PFSK-1 (cell line): Measurements from ENCODE around the gene GORASP2.

Experiments
- FOXP2 ChIP-seq: optimal IDR thresholded peaks from 2 replicates; pipeline ENCODE3; 2011; ENCODE audit warnings: borderline replicate concordance, control low read depth, inconsistent platforms; ENCODE audit not compliant: insufficient read depth; ENCODE audit errors: extremely low read length, extremely low read depth
- POLR2AphosphoS5 ChIP-seq: IDR thresholded peaks from 2 replicates; pipeline ENCODE4 v1.6.1; 2012; ENCODE audit warnings: low read depth, mild to moderate bottlenecking, control low read depth, low read length, moderate library complexity
- SIN3A ChIP-seq: IDR thresholded peaks from 2 replicates; pipeline ENCODE4 v1.6.1; 2012; ENCODE audit warnings: mild to moderate bottlenecking, low read length, moderate library complexity, borderline replicate concordance; ENCODE audit not compliant: insufficient read depth
- TAF1 ChIP-seq: IDR thresholded peaks from 2 replicates; pipeline ENCODE4 v1.6.1; 2012; ENCODE audit warnings: low read length, control low read depth, borderline replicate concordance; ENCODE audit not compliant: insufficient read depth
- TF ChIP-seq, protein P1 (sequence below), 2 experiments: IDR thresholded peaks; 2 replicates each; pipeline versions ENCODE4 v1.6.1 to v1.8.0; 2011 to 2012; ENCODE audit warnings: low read depth in 2 of 2, low read length in 2 of 2, control low read depth in 1 of 2, inconsistent platforms in 1 of 2, mild to moderate bottlenecking in 1 of 2, moderate library complexity in 1 of 2; ENCODE audit not compliant: insufficient read depth in 1 of 2

Gene GORASP2

DNA sequence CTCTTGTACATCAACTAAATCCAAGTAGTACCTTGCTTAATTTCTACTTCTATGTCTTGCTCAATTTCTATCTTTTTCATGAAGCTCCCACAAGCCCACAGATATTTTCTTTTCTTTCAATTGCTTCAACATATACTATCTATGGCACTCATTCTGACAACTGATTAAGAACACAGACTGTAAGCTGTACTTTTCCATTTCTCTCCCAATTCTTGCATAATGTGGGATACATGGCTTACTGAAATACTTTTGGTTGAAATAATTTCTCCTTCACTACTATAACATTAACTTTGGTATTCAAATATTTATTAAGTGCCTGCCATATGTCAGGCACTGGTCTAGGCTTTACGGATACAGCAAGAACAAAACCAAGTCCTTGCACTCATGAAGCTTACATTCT is 84.8 kb downstream of the GORASP2 start:
- TF ChIP-seq FOXP2 (no peak), TAF1 (no peak), POLR2AphosphoS5 (no peak), SIN3A (no peak)
- TF ChIP-seq, protein P1, sequence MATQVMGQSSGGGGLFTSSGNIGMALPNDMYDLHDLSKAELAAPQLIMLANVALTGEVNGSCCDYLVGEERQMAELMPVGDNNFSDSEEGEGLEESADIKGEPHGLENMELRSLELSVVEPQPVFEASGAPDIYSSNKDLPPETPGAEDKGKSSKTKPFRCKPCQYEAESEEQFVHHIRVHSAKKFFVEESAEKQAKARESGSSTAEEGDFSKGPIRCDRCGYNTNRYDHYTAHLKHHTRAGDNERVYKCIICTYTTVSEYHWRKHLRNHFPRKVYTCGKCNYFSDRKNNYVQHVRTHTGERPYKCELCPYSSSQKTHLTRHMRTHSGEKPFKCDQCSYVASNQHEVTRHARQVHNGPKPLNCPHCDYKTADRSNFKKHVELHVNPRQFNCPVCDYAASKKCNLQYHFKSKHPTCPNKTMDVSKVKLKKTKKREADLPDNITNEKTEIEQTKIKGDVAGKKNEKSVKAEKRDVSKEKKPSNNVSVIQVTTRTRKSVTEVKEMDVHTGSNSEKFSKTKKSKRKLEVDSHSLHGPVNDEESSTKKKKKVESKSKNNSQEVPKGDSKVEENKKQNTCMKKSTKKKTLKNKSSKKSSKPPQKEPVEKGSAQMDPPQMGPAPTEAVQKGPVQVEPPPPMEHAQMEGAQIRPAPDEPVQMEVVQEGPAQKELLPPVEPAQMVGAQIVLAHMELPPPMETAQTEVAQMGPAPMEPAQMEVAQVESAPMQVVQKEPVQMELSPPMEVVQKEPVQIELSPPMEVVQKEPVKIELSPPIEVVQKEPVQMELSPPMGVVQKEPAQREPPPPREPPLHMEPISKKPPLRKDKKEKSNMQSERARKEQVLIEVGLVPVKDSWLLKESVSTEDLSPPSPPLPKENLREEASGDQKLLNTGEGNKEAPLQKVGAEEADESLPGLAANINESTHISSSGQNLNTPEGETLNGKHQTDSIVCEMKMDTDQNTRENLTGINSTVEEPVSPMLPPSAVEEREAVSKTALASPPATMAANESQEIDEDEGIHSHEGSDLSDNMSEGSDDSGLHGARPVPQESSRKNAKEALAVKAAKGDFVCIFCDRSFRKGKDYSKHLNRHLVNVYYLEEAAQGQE (IDR thresholded peaks at IDR 0.05; ENCODE audit: insufficient read depth in 1 of 2, low read depth in 2 of 2, low read length in 2 of 2) = no peak

DNA sequence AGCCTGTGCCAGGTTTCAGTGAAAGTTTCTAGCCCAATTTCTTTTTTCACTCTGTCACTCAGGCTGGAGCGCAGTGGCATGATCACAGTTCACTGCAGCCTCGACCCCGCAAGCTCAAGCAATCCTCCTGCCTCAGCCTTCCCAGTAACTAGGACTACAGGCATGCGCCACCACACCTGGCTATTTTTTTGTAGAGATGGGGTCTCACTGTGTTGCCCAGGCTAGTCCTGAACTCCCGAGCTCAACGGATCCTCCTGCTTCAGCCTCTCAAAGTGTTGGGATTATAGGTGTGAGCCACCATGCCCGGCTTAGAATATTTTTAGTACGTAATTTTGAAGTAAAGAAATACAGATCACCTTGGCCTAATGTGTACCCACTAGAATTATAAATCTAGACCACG is 87.1 kb downstream of the GORASP2 start:
- TF ChIP-seq, protein P1 (IDR thresholded peaks at IDR 0.05; ENCODE audit: insufficient read depth in 1 of 2, low read depth in 2 of 2, low read length in 2 of 2) = no peak
- TF ChIP-seq TAF1 = no peak
- no peak for TF ChIP-seq POLR2AphosphoS5
- no peak for TF ChIP-seq SIN3A
- TF ChIP-seq FOXP2 = no peak
